ENCODE measurements around the gene SERPINA1. TPM values are rescaled to one million over a fixed set of nuclear protein-coding genes. Genes with fewer than 3 reads are reported as not detected.

Gene SERPINA1
- total RNA-seq, 1 experiment from 2014 or later = 4.9 TPM

DNA sequence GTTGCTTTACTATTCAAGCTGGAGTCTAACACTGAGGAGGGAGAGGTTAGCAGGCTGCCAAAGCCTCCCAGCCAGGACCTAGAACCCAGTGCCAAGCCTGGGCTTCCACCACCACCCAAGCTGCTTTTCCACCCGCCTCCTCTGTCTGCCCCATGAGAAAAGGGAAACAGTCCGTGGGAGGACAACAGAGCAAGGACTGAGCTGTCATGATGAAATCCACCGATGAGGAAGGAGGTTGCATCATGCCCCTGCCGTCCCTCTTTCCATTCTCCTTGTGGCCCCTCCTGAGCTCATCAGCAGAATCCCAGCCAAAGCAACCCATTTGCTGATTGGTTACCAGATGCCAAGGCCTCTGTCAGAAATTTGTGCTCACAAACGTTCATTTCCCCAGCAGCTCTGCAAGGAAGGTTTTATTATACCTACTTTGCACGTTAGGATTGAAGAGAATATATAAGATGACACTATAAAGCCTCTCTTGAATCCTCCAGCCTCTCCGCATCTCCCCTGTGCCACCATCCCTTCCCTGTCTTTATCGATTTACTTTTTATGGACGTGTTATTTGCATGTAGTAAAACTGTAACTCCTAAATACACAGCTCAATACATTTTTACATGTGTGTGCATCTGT is 6.3 kb upstream of the SERPINA1 start:
- ATAC-seq (no peak), DNase-seq (ENCODE audit: low read depth, low spot score) (no peak)
- H3K4me1 ChIP-seq (ENCODE audit: control insufficient read depth, insufficient read depth, low read length) = no peaks in the 10 kb centered on the region
- in situ Hi-C loops (cut with HindIII; ENCODE audit: low pct_unique_long_range_greater_than_20kb, low sequenced_read_pairs) = no loop called here
- TF ChIP-seq POLR2AphosphoS5 (IDR thresholded peaks at IDR 0.05; ENCODE audit: low read depth, low read length) = no peak
- TF ChIP-seq, protein P1, sequence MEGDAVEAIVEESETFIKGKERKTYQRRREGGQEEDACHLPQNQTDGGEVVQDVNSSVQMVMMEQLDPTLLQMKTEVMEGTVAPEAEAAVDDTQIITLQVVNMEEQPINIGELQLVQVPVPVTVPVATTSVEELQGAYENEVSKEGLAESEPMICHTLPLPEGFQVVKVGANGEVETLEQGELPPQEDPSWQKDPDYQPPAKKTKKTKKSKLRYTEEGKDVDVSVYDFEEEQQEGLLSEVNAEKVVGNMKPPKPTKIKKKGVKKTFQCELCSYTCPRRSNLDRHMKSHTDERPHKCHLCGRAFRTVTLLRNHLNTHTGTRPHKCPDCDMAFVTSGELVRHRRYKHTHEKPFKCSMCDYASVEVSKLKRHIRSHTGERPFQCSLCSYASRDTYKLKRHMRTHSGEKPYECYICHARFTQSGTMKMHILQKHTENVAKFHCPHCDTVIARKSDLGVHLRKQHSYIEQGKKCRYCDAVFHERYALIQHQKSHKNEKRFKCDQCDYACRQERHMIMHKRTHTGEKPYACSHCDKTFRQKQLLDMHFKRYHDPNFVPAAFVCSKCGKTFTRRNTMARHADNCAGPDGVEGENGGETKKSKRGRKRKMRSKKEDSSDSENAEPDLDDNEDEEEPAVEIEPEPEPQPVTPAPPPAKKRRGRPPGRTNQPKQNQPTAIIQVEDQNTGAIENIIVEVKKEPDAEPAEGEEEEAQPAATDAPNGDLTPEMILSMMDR (IDR thresholded peaks at IDR 0.05) = no peak
- TF ChIP-seq, protein P2, sequence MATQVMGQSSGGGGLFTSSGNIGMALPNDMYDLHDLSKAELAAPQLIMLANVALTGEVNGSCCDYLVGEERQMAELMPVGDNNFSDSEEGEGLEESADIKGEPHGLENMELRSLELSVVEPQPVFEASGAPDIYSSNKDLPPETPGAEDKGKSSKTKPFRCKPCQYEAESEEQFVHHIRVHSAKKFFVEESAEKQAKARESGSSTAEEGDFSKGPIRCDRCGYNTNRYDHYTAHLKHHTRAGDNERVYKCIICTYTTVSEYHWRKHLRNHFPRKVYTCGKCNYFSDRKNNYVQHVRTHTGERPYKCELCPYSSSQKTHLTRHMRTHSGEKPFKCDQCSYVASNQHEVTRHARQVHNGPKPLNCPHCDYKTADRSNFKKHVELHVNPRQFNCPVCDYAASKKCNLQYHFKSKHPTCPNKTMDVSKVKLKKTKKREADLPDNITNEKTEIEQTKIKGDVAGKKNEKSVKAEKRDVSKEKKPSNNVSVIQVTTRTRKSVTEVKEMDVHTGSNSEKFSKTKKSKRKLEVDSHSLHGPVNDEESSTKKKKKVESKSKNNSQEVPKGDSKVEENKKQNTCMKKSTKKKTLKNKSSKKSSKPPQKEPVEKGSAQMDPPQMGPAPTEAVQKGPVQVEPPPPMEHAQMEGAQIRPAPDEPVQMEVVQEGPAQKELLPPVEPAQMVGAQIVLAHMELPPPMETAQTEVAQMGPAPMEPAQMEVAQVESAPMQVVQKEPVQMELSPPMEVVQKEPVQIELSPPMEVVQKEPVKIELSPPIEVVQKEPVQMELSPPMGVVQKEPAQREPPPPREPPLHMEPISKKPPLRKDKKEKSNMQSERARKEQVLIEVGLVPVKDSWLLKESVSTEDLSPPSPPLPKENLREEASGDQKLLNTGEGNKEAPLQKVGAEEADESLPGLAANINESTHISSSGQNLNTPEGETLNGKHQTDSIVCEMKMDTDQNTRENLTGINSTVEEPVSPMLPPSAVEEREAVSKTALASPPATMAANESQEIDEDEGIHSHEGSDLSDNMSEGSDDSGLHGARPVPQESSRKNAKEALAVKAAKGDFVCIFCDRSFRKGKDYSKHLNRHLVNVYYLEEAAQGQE (IDR thresholded peaks at IDR 0.05; ENCODE audit: insufficient read depth in 1 of 2, low read depth in 2 of 2, low read length in 1 of 2) = no peak
- no peak for TF ChIP-seq SIN3A (IDR thresholded peaks at IDR 0.05; ENCODE audit: borderline replicate concordance, insufficient read depth, low read depth, low read length)
- no peak for TF ChIP-seq TCF7L2 (IDR thresholded peaks at IDR 0.05; ENCODE audit: low read depth, low read length)
- H3K36me3 ChIP-seq (ENCODE audit: control insufficient read depth, insufficient read depth, low read length) = no peaks in the 10 kb centered on the region
- BruUV-seq (replicated peaks) = no TSS peak
- H3K27me3 ChIP-seq (ENCODE audit: control insufficient read depth, insufficient read depth, low read length) = no peaks in the 10 kb centered on the region
- intact Hi-C loops (cut with micrococcal nuclease; ENCODE audit: unreplicated experiment) = no loop called here
- ChIA-PET CTCF (no interaction called here), POLR2A (no interaction called here)
- no peak overlapping the region for H3K27ac ChIP-seq (ENCODE audit: low read length)
- H3K9me3 ChIP-seq (ENCODE audit: control insufficient read depth, insufficient read depth, low read depth, low read length) = no peaks in the 10 kb centered on the region
- peak overlapping the region in 1 of 2 experiments; percentile 16; a peak in 1 of 4 replicates for H3K4me3 ChIP-seq (ENCODE audit: low read depth in 2 of 2, low read length in 2 of 2)

DNA sequence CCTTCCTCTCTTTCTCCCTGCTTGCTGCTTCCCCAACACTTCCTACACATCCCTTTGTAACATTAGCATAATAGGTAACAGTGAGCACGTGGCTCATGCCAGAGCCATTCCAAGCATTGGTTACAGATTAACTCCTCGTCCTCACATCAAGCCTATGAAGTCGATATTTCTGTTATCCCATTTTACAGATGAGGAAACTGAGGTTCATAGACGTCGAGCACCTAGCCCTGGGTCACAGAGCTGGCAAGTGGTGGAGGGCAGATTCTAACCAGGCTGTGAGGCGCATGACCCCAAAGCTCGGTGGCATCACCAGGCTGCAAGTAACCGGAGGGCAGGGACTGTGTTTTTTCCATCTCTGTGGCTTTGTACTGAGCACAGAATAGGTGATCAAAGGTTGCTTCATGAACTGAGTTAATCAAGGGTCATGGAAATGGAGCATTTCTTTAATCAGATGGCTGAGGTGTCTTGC is 5.7 kb upstream of the SERPINA1 start:
- BruUV-seq (replicated peaks) = no TSS peak

More for the DNA sequence above, 5.7 kb upstream of the SERPINA1 start:
- Histone ChIP-seq H3K9me3 (ENCODE audit: control insufficient read depth, insufficient read depth, low read depth, low read length) (no peaks in the 10 kb centered on the region), H3K4me1 (ENCODE audit: control insufficient read depth, insufficient read depth, low read length) (no peaks in the 10 kb centered on the region), H3K36me3 (ENCODE audit: control insufficient read depth, insufficient read depth, low read length) (no peaks in the 10 kb centered on the region), H3K4me3 (ENCODE audit: low read depth in 2 of 2, low read length in 2 of 2) (no peak overlapping the region), H3K27me3 (ENCODE audit: control insufficient read depth, insufficient read depth, low read length) (no peaks in the 10 kb centered on the region), H3K27ac (ENCODE audit: low read length) (no peak overlapping the region)
- ChIA-PET CTCF (no interaction called here), POLR2A (no interaction called here)
- intact Hi-C loops (cut with micrococcal nuclease; ENCODE audit: unreplicated experiment) = no loop called here
- DNase-seq (ENCODE audit: low read depth, low spot score) (no peak), ATAC-seq (no peak)
- in situ Hi-C loops (cut with HindIII; ENCODE audit: low pct_unique_long_range_greater_than_20kb, low sequenced_read_pairs) = no loop called here
- no peak for TF ChIP-seq POLR2AphosphoS5 (IDR thresholded peaks at IDR 0.05; ENCODE audit: low read depth, low read length)
- TF ChIP-seq, protein P1 (IDR thresholded peaks at IDR 0.05) = no peak
- no peak for TF ChIP-seq TCF7L2 (IDR thresholded peaks at IDR 0.05; ENCODE audit: low read depth, low read length)
- TF ChIP-seq SIN3A (IDR thresholded peaks at IDR 0.05; ENCODE audit: borderline replicate concordance, insufficient read depth, low read depth, low read length) = no peak
- TF ChIP-seq, protein P2 (IDR thresholded peaks at IDR 0.05; ENCODE audit: insufficient read depth in 1 of 2, low read depth in 2 of 2, low read length in 1 of 2) = no peak

Data from Panc1 (cell line).